COLO668 (cell line): ENCODE data around the gene CXXC1.
"Not testable (repeated sequence)": the region's sequence is repeated elsewhere in the genome, so short reads cannot be mapped to it uniquely, and the experiment has no call there.

Source experiments
- DNase-seq: peaks from one replicate; lab custom pipeline; 2025; ENCODE audit not compliant: unreplicated experiment; lab: John Stamatoyannopoulos, UW

The CXXC1 gene

DNA sequence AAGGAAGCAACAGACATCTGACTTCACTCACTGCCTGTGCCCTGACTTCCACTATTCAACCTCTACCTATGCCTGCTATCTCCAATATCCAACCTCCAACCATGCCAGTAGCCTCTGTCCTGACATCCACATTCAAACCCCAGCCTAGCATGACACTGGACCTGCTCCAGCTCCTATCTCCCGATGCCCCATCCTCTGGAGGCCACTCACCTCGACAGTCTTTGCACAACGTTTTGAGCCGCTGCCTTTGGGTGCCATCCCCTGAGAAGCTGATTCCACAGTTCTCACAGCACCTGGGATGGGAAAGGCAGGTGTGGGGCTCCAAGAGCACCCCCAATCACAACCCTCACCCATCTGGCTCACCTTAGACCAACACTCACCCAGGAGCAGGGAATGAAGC is 11.0 kb downstream of the CXXC1 start:
- DNase-seq, result no peak

DNA sequence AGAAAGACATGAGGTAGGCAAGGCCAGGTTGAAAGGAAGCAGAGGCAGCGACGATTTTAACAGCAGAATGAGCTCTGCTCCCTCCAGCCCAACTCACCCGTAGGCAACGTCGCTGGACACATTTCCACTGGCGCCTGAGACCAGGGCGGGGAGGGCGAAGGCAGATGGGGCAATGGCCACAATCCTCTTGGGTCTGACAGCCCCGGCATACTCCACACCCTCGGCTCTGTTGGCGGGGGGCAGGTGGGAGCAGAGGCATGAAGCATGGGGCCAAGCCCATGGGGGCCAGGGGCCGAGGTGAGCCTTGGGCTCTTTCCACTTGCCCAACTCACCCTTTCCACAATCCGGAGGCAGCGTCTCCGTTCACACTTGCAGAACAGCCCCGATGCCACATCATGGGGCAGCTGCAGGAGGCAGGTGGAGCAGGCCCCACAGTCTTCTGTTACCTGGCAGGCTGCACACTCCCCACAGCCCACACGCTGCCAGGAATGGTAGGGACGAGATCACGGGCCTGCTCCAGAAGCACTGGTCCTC is 11.9 kb downstream of the CXXC1 start:
- DNase-seq, result no peak

DNA sequence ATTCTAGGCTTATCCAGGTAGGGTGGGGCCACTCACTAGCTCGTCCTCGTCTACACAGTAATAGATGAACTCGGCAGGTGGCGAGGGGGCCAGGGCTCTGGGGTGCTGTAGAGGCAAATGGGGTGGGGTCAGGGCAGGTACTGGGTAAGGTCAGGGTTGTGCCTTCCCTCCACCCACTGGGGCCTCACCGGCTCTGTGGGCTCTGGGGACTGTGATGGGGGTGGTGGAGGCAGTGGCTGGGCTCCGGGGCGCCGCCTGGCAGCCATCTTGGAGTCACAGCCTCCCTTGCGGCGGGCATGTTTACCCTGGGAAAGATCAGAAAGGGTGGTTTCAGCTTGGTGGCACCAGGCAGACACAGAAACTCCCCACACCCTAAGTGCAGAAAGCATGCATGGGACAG is 12.6 kb downstream of the CXXC1 start:
- DNase-seq, result no peak

DNA sequence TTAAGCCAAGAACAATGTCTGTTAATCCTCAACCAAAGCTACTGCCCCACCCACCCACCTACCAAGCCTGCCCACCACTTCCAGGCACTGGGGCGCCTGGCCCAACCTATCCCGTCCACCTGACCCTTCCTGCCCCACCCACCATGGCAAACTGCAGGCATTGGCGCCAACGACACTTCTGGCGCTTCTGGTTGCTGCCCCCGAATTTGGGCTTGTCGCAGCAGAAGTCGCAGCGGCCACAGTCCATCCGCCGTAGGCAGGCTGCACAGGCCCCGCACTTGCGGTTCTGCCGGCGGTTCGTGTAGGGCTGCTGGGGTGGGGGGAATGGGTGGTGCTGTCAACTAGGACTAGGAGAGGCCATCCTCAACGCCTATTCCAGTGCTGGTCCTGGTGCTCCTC is 13.4 kb downstream of the CXXC1 start:
- no peak for DNase-seq

DNA sequence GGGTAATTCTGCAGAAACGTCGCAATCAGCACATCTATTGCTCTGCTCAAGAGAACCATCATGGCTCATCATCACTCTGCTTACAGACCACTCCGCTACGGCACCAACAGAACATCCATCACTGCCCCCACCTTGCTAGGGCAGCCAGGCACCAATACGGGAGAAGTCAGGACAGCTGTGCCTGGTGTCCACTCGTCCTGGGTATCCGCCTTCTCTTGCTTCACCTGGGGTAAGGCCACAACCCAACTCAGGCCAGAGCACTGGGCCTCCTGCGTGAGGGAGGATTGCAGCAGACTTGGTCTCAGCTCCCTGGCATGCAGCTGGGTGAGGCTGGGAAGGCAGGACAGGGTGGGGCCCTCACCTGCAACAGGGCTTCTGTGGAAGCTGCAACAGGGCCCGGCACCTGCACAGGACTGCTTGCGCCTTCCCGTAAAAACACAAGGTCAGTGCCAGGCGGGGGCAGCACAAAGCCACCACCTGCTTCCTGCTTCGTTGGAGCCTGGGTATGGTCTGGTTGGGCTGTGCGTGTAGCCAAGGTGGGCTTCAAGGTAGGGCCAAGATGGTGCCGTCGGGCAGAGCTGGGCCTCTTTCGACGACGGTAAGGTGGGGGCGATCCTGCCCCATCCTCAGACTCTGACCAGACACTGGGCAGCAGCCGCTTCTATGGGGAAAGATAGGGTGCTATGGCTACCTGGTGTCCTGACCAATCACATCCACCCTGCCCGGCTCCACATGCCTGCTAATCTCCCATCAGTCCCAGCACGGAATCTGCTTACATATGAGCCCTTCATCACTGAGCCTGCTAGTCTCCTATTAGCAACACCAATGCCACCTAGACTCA is 14.1 kb downstream of the CXXC1 start:
- DNase-seq, result no peak

DNA sequence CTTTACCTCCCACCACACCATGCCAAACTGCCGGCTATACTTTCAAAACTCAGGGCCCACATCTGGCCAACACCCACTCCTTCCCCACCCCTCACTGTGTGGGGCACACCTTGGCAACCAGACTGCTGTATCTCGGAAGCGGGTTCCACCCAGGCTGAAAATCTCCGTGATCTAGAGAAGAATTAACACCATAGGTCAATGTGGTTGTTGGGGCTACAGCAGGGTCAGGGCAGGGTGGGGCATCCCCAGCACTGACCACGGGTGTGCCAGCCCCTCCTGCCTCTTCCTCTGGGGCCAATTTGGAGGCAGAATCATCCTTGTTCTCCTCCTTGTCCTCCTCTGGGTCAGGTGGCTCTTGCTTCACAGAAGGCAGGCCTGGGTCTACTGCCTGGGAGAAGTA is 14.9 kb downstream of the CXXC1 start:
- DNase-seq, result no peak

DNA sequence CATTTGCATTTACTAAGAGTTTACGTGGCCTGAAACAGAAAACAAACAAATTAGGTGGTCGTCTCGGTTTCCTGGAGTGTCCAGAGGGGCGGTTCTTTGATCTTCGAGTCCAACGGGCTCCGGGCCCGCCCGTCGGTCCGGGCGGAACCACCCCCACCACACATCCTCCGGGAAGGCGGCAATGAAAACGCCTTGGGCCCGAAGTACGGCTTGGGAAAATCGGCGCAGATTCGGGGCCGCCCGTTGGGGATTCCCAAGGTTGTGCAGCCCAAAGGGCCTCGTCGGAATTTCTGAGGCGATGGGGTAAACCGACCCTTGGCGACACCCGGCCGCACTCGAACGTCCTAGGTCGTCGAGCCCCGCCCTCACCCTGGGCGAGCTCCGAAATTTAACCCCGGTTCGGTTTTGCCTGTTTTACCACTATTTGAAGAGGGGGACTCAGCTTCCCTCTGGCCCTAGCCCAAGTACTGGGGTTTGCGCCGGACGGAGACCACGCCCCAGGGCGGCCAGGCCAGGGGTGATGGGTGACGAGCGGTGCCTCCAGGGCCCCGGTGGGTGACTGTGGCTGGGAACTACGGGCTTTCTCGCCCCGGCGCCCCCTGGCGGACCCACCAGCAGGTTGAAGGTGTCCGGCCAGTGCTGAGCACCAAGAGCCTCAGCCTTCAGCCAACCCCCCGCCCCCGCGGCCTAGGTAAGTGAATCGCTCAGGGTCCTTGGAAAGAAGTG is 19.3 kb downstream of the CXXC1 start:
- peak; percentile 55 for DNase-seq

DNA sequence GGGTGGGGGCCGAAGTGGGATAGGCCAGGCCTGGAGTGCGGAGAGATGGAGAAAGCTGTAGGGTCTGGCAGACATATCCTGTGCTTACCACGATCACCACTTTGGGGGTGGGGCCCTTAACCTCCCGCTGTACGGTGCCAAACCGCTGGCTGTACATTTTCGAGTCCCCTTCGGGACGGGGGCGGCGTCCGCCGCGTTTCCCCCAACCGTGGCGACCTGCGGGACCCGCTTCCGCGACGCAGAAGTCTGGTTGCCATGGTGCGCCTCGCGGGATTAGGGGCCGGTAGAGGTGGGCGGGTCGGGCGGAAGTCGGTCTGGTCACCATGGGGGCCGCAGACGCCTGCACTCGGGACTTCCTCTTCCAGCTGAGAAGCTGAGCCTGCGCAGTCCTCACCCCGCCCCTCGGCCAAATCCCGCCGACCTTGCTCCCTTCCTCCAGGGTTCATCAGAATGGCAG is 21.2 kb downstream of the CXXC1 start, which contains the start of gene CFAP53:
Gene CFAP53, minus strand, starts transcription at position 248 of the 457 bp plus-strand sequence. Its CDS starts 91 bp downstream, at position 157.
- peak; percentile 91 for DNase-seq

DNA sequence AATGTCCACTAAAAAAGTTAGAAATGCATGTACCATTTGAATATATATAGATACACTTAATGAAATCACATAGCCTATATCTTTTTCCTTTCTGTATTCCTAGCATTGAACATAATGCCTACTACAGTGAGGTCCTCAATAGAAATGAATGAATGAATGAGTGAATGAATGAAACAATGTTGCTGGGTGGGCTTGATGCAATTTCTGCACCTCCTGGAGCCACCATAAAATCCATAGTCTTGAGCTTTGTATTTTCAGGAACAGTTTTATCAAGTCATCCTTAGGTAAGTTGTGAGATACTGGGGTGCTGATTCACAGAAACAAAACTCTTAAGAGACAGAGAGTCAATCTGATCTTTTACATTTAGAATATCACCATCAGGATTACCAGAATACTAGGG is 24.5 kb downstream of the CXXC1 start:
- no peak for DNase-seq

DNA sequence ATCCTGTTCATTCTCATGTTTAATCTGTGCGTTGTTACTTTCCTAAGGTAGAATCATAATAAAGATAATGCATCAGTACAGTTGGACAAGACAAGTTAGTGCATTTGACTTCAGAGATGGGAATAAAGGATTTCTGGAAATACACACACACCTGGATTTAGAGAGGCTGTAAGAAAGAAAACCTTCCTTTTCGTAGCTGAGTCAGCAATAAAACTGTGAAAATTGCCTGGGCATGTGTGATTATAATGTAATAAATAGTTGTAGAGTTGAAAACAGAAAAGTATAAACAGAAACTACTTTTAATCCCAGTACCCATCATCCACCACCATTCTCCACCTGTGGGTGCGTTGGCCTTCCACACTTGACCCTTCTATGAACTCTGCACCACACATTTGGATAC is 36.6 kb downstream of the CXXC1 start:
- no peak for DNase-seq

DNA sequence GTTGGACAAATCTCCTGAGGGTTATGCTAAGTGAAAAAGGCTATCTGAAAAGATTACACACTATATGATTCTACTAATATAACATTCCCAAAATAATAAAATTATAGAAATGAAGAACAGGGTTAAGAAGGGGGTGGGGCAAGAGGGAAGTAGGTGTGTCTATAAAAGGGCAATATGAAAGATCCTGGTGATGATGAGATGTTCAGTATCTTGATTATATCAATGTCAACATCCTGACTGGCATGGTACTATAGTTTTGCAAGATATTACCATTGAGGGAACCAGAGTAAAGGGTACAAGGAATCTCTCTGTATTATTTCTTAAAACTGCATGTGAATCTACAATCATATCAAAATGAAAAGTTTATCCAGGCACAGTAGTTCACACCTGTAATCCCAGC is 37.9 kb downstream of the CXXC1 start:
- DNase-seq, result no peak

DNA sequence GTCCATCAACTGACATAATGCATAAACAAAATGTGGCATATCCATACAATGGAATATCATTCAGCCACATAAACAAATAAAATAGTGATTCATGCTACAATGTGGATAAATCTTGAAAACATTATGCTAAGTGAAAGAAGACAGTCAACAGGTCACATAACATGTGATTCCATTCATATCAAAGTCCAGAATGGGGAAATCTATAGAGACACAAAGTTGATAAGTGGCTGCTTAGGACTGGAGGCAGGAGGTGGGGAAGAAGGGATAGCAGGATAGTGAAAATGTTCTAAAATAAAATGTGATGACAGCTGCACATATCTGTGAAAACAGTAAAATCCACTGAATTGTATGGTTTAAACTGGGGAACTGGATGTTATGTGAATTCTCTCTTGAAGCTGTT is 39.9 kb downstream of the CXXC1 start:
- no peak for DNase-seq

DNA sequence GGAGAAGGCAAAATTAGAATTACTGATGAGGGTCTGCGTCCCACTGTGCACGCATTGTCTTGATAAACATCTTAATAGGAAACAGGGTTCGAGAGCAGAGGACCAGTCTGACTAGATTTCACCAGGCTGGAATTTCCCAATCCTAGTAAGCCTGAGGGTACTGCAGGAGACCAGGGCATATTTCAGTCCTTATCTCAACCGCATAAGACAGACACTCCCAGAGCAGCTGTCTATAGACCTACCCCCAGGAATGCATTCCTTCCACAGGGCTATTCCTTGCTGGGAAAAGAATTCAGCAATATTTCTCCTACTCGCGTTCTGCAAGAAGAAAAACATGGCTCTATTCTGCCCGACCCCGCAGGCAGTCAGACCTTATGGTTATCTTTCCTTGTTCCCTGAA is 45.7 kb downstream of the CXXC1 start:
- not testable (repeated sequence) for DNase-seq

DNA sequence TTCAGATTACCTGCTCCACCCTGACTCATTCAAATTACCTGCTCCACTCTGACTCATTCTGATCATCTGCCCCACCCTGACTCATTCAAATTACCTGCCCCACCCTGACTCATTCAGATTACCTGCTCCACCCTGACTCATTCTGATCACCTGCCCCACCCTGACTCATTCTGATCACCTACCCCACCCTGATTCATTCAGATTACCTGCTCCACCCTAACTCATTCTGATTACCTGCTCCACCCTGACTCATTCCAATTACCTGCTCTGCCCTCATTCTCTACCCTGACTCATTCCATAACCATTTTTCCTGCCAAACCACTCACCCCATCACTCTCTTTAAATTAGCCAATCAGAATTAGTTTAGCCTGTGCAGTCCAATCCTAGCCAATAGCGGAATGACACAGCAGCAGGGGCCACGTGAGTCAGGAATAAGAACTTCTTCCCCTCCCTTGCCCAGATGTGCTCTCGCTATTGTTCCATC is 47.4 kb downstream of the CXXC1 start:
- no peak for DNase-seq

DNA sequence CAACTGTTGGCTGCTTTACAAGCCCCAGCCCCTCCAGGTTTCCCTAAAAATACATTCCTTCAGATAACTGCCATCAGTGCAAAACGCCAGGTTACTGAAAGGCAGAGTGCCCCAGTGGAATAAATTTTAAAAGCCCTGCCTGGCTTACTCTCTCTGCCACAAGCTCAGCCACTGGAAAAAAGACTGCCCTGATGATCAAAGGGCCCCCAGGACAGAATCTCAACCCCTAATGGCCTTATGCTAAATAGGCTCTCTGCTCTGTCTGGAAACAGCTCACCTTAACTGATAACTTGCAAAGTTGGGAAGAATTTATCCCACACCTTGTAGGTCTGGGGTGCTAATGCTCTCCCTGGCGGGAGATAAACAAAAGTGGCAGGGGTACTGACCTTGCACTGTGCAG is 55.1 kb downstream of the CXXC1 start:
- DNase-seq, result no peak
